GM19351 (cell line): ENCODE data around the gene ATP1B1.

Source experiments
- ATAC-seq: cut with Tn5 transposase; IDR thresholded peaks from one replicate; pipeline ENCODE4 v1.9.1; 2021; ENCODE audit warnings: mild to moderate bottlenecking, moderate library complexity; ENCODE audit not compliant: unreplicated experiment

Gene ATP1B1

GRCh38 chr1:169092399-169092798 lies 14.1 kb upstream of the ATP1B1 start:
- ATAC-seq, result no peak

- ATAC-seq, result no peak
These were observed 11.5 kb upstream of the ATP1B1 start for GRCh38 chr1:169094897-169095569.

GRCh38 chr1:169098380-169098779 lies 8.1 kb upstream of the ATP1B1 start:
- peak; percentile 47 for ATAC-seq

- ATAC-seq, result no peak
These were observed 6.9 kb upstream of the ATP1B1 start for GRCh38 chr1:169099561-169099960.

GRCh38 chr1:169100208-169100607 lies 6.3 kb upstream of the ATP1B1 start:
- ATAC-seq, result no peak

- no peak for ATAC-seq
These were observed 5.8 kb upstream of the ATP1B1 start for GRCh38 chr1:169100651-169101088.

GRCh38 chr1:169102567-169102966 lies 3.9 kb upstream of the ATP1B1 start:
- ATAC-seq, result no peak

- no peak for ATAC-seq
These were observed 3.5 kb upstream of the ATP1B1 start for GRCh38 chr1:169103002-169103401.

- no peak for ATAC-seq
These were observed 3.0 kb upstream of the ATP1B1 start for GRCh38 chr1:169103480-169103893.

- ATAC-seq, result no peak
These were observed 1.4 kb upstream of the ATP1B1 start for GRCh38 chr1:169105087-169105433.

GRCh38 chr1:169105434-169106094 lies 926 bp upstream of the ATP1B1 start:
- peak; percentile 29 for ATAC-seq

GRCh38 chr1:169106921-169107602 lies 572 bp downstream of the ATP1B1 start:
- no peak for ATAC-seq

- no peak for ATAC-seq
These were observed 1.2 kb downstream of the ATP1B1 start for GRCh38 chr1:169107603-169108208.

GRCh38 chr1:169108223-169108622 lies 1.7 kb downstream of the ATP1B1 start:
- no peak for ATAC-seq

- ATAC-seq, result no peak
These were observed 2.5 kb downstream of the ATP1B1 start for GRCh38 chr1:169108863-169109560.

- ATAC-seq, result no peak
These were observed 3.2 kb downstream of the ATP1B1 start for GRCh38 chr1:169109561-169110134.

GRCh38 chr1:169110236-169110635 lies 3.7 kb downstream of the ATP1B1 start:
- no peak for ATAC-seq

- ATAC-seq, result no peak
These were observed 4.4 kb downstream of the ATP1B1 start for GRCh38 chr1:169110689-169111447.

- ATAC-seq, result no peak
These were observed 5.0 kb downstream of the ATP1B1 start for GRCh38 chr1:169111472-169111871.

- ATAC-seq, result no peak
These were observed 5.8 kb downstream of the ATP1B1 start for GRCh38 chr1:169112241-169112640.
